DND-41 (cell line): ENCODE results near the gene SERPINB6.

ENCODE experiments used
- EZH2 ChIP-seq: IDR thresholded peaks from 3 replicates; pipeline ENCODE4 v1.6.1; 2012; ENCODE audit warnings: borderline replicate concordance, low read depth, mild to moderate bottlenecking, moderate library complexity, low read length, inconsistent platforms; ENCODE audit not compliant: severe bottlenecking
- TF ChIP-seq, protein P1 (sequence below): IDR thresholded peaks from 2 replicates; pipeline ENCODE4 v1.5.1; 2012; ENCODE audit warnings: borderline replicate concordance, low read length, moderate library complexity, mild to moderate bottlenecking; ENCODE audit not compliant: poor library complexity, severe bottlenecking; ENCODE audit errors: extremely low read depth

DNA sequence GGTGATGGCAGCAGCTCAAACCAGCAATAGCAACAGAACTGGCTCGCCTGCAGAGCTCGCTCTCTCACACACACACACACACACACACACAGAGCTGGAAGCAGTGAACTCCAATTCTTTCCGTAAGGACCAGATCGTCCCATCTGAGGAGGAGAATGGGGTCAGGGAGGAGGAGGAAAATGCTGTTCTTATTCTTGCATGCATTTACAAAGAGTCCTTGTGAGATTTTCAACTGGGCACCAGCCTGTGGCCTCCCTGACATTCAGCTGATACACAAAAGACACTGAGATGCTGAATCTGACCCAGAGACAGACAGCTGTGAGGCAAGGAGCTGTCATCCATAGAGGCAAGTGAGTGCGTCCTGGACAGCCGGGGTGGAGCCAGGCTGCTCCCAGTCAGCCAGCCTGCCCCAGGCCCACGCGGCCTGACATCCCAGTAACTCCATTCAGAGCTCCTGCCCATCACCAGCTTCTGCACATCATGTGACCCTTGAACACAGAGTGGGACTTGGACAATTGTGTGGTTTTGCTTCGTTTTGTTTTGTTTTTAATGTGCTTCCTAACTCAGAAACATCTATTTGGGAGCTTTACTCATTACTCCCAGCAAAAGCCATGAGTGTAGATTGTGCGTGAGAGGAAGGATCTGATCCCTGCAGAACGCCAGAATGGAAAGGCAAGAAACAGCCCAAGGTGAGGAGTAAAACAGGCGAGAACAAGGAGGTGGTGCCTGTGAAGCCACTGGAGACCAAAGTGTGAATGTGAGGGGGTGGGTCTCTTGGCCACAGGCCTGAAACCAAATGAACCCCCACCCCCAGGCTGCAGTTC lies 70.3 kb downstream of the SERPINB6 start:
- TF ChIP-seq, protein P1, sequence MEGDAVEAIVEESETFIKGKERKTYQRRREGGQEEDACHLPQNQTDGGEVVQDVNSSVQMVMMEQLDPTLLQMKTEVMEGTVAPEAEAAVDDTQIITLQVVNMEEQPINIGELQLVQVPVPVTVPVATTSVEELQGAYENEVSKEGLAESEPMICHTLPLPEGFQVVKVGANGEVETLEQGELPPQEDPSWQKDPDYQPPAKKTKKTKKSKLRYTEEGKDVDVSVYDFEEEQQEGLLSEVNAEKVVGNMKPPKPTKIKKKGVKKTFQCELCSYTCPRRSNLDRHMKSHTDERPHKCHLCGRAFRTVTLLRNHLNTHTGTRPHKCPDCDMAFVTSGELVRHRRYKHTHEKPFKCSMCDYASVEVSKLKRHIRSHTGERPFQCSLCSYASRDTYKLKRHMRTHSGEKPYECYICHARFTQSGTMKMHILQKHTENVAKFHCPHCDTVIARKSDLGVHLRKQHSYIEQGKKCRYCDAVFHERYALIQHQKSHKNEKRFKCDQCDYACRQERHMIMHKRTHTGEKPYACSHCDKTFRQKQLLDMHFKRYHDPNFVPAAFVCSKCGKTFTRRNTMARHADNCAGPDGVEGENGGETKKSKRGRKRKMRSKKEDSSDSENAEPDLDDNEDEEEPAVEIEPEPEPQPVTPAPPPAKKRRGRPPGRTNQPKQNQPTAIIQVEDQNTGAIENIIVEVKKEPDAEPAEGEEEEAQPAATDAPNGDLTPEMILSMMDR = no peak
- TF ChIP-seq EZH2 = no peak
